ENCODE data around the gene PIK3CB. TPM values are rescaled to one million over a fixed set of nuclear protein-coding genes. Genes with fewer than 3 reads are reported as not detected.

The PIK3CB gene
- total and polyA plus RNA-seq, 2 of the 8 experiments (the other 6 are each of a cell fraction or from before 2014, with no cell fraction given): 8.3 to 35.2 TPM

DNA sequence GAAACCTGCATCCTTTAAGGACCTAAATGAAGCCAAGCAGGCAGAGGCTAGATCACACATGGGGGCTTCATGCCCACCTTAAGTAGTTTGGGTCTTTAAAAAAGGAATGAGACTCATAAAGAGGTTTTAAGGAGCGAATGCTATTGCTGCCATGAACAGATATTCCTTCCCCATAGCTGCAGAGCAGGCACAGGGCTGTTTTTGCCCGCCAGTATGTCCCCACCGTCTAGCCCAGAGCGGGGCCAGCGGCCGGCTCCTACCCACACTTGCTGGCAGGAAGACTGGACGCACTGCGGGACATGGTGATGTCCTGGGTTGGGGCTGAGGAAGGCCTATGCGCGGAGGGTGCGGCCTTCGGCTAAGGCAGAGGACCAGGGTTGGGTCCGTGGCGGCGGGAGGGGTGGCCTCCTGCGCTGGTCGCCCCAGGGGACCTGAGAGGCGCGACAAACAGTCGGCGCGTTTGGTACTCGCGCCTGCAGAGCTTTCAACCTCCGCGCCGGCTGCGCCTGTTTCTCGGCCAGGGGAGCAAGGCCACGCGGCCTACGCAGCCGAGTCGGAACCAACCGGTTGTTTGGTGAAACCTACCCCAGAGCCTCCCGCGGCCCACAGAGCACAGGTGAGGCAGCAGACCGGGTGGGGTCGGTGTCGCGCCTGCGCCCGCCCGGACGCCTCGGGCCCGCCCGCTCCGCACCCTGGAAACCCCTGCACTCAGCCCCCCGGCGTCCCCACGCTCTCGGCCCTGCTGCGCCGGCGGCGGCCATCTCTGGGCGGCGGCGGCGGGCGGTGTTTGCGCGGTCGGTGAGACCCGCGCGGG, 226.2 kb downstream of the PIK3CB start, which contains the start of gene FAIM (continued):
- TF ChIP-seq, protein P1, sequence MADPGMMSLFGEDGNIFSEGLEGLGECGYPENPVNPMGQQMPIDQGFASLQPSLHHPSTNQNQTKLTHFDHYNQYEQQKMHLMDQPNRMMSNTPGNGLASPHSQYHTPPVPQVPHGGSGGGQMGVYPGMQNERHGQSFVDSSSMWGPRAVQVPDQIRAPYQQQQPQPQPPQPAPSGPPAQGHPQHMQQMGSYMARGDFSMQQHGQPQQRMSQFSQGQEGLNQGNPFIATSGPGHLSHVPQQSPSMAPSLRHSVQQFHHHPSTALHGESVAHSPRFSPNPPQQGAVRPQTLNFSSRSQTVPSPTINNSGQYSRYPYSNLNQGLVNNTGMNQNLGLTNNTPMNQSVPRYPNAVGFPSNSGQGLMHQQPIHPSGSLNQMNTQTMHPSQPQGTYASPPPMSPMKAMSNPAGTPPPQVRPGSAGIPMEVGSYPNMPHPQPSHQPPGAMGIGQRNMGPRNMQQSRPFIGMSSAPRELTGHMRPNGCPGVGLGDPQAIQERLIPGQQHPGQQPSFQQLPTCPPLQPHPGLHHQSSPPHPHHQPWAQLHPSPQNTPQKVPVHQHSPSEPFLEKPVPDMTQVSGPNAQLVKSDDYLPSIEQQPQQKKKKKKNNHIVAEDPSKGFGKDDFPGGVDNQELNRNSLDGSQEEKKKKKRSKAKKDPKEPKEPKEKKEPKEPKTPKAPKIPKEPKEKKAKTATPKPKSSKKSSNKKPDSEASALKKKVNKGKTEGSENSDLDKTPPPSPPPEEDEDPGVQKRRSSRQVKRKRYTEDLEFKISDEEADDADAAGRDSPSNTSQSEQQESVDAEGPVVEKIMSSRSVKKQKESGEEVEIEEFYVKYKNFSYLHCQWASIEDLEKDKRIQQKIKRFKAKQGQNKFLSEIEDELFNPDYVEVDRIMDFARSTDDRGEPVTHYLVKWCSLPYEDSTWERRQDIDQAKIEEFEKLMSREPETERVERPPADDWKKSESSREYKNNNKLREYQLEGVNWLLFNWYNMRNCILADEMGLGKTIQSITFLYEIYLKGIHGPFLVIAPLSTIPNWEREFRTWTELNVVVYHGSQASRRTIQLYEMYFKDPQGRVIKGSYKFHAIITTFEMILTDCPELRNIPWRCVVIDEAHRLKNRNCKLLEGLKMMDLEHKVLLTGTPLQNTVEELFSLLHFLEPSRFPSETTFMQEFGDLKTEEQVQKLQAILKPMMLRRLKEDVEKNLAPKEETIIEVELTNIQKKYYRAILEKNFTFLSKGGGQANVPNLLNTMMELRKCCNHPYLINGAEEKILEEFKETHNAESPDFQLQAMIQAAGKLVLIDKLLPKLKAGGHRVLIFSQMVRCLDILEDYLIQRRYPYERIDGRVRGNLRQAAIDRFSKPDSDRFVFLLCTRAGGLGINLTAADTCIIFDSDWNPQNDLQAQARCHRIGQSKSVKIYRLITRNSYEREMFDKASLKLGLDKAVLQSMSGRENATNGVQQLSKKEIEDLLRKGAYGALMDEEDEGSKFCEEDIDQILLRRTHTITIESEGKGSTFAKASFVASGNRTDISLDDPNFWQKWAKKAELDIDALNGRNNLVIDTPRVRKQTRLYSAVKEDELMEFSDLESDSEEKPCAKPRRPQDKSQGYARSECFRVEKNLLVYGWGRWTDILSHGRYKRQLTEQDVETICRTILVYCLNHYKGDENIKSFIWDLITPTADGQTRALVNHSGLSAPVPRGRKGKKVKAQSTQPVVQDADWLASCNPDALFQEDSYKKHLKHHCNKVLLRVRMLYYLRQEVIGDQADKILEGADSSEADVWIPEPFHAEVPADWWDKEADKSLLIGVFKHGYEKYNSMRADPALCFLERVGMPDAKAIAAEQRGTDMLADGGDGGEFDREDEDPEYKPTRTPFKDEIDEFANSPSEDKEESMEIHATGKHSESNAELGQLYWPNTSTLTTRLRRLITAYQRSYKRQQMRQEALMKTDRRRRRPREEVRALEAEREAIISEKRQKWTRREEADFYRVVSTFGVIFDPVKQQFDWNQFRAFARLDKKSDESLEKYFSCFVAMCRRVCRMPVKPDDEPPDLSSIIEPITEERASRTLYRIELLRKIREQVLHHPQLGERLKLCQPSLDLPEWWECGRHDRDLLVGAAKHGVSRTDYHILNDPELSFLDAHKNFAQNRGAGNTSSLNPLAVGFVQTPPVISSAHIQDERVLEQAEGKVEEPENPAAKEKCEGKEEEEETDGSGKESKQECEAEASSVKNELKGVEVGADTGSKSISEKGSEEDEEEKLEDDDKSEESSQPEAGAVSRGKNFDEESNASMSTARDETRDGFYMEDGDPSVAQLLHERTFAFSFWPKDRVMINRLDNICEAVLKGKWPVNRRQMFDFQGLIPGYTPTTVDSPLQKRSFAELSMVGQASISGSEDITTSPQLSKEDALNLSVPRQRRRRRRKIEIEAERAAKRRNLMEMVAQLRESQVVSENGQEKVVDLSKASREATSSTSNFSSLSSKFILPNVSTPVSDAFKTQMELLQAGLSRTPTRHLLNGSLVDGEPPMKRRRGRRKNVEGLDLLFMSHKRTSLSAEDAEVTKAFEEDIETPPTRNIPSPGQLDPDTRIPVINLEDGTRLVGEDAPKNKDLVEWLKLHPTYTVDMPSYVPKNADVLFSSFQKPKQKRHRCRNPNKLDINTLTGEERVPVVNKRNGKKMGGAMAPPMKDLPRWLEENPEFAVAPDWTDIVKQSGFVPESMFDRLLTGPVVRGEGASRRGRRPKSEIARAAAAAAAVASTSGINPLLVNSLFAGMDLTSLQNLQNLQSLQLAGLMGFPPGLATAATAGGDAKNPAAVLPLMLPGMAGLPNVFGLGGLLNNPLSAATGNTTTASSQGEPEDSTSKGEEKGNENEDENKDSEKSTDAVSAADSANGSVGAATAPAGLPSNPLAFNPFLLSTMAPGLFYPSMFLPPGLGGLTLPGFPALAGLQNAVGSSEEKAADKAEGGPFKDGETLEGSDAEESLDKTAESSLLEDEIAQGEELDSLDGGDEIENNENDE (IDR thresholded peaks at IDR 0.05; ENCODE audit: insufficient replicate concordance, low read length): no peak
- TF ChIP-seq KDM5A (IDR thresholded peaks at IDR 0.05; ENCODE audit: low read length) (no peak), EGR1 (IDR thresholded peaks at IDR 0.05; ENCODE audit: borderline replicate concordance, low read depth, low read length) (no peak), SAP30 (IDR thresholded peaks at IDR 0.05; ENCODE audit: insufficient read depth, insufficient replicate concordance, low read length) (no peak), RXRA (IDR thresholded peaks at IDR 0.05; ENCODE audit: insufficient read depth, low read depth, low read length) (no peak), CBX5 (IDR thresholded peaks at IDR 0.05; ENCODE audit: low read depth, low read length) (no peak)
- TF ChIP-seq, protein P2, sequence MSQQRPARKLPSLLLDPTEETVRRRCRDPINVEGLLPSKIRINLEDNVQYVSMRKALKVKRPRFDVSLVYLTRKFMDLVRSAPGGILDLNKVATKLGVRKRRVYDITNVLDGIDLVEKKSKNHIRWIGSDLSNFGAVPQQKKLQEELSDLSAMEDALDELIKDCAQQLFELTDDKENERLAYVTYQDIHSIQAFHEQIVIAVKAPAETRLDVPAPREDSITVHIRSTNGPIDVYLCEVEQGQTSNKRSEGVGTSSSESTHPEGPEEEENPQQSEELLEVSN (IDR thresholded peaks at IDR 0.05): peak; percentile 79
